Osteoblast (primary cell): ENCODE measurements around the gene LRWD1. TPM values are rescaled to one million over a fixed set of nuclear protein-coding genes. Genes with fewer than 3 reads are reported as not detected.
"Not testable (repeated sequence)": the region's sequence is repeated elsewhere in the genome, so short reads cannot be mapped to it uniquely, and the experiment has no call there.

ENCODE experiments used
- DNase-seq: peaks from one replicate; pipeline ENCODE4 v3.0.0; 2011; ENCODE audit warnings: low spot score, mixed read lengths; ENCODE audit not compliant: insufficient read length; ENCODE audit errors: missing footprints
- H2AFZ ChIP-seq: 2 replicates; pipeline ENCODE4 v1.6.0; 2011; ENCODE audit warnings: mild to moderate bottlenecking, low read length
- H3K27ac ChIP-seq: 2 replicates; pipeline ENCODE4 v1.5.1; 2011; ENCODE audit warnings: mild to moderate bottlenecking, low read depth, low read length, moderate library complexity
- H3K27me3 ChIP-seq: 2 replicates; pipeline ENCODE4 v1.6.0; 2012; ENCODE audit warnings: mild to moderate bottlenecking, control low read depth, inconsistent platforms, low read length, moderate library complexity; ENCODE audit not compliant: insufficient read depth
- H3K36me3 ChIP-seq: 2 replicates; pipeline ENCODE4 v1.5.1; 2011; ENCODE audit warnings: mild to moderate bottlenecking, low read length, control low read depth, moderate library complexity; ENCODE audit not compliant: insufficient read depth
- H3K4me1 ChIP-seq: 2 replicates; pipeline ENCODE4 v1.5.1; 2011; ENCODE audit warnings: mild to moderate bottlenecking, low read length, control low read depth, moderate library complexity; ENCODE audit not compliant: insufficient read depth
- H3K4me2 ChIP-seq: 2 replicates; pipeline ENCODE4 v1.6.0; 2011; ENCODE audit warnings: mild to moderate bottlenecking, low read length; ENCODE audit not compliant: insufficient read depth
- H3K4me3 ChIP-seq: fragments of 200-600 bp; sonication (generic); 3 replicates; pipeline ENCODE4 v1.5.1; 2012; ENCODE audit warnings: mild to moderate bottlenecking, low read length, inconsistent platforms; ENCODE audit not compliant: insufficient read depth
- H3K79me2 ChIP-seq: 2 replicates; pipeline ENCODE4 v1.6.0; 2012; ENCODE audit warnings: mild to moderate bottlenecking, low read length, control low read depth, inconsistent platforms; ENCODE audit not compliant: insufficient read depth
- H3K9me3 ChIP-seq: 2 replicates; pipeline ENCODE4 v1.5.1; 2011; ENCODE audit warnings: low read depth, low read length, control low read depth
- H4K20me1 ChIP-seq: 2 replicates; pipeline ENCODE4 v1.6.0; 2012; ENCODE audit warnings: mild to moderate bottlenecking, low read length, control low read depth; ENCODE audit not compliant: insufficient read depth
- total RNA-seq: library from RNA; depleted of rRNA; stranded (reverse); fragments of >200 nt; gene quantifications from 2 replicates; pipeline ENCODE4 v1.2.3, GENCODE V29; 2012

LRWD1 gene
- total RNA-seq, 1 donor, result 24.2 TPM

DNA sequence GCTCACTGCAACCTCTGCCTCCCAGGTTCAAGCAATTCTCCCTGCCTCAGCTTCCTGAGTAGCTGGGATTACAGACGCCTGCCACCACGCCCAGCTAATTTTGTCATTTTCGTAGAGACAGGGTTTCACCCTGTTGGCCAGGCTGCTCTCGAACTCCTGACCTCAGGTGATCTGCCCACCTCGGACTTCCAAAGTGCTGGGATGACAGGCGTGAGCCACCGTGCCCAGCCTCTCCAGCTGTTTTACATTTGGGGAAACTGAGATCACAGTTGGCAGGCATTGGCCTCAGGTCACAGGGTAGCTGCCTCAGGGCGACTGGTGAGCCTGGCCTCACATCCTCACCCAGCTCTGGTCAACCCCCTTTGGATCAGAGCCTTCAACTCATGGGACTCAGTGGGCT lies 45.8 kb downstream of the LRWD1 start:
- H4K20me1 ChIP-seq, DNase-seq, H3K27me3 ChIP-seq, H3K9me3 ChIP-seq, H3K4me2 ChIP-seq, H3K27ac ChIP-seq, H3K4me1 ChIP-seq, H3K36me3 ChIP-seq, H2AFZ ChIP-seq, H3K4me3 ChIP-seq, H3K79me2 ChIP-seq: not testable (repeated sequence)

DNA sequence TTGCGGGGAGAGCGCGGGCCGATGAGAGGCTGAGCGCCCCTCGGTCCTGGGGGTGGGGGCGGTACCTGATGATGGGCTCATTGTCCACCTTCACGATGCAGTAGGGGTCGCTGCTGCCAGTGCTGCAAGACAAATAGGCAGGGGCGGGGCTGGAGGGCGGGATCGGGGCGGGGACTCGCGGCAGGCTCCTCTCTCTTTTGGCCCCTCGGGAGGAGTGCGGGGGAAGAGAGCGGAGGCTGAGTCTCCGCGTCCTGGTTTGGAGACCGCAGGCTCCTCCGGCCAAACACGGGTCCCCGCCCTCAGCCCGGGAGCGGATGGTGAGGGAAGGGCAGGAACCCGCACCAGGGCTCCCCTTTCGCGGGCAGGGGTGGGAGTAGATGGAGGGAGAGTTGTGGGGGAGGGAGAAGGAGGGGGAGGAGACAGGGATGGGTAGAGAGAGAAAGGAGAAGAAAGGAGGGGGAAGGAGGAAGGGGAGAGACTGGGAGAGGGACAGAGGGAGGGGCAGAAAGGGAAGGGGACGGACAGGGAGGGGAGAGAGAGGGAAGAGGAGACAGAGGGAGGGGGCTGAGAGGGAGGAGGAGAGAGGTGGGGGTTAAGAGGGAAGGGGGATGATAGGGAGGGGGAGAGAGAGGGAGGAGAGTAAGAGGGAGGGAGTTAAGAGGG lies 47.2 kb downstream of the LRWD1 start:
- not testable (repeated sequence) for DNase-seq
- H3K4me2 ChIP-seq, result peak overlapping the region; percentile 46

DNA sequence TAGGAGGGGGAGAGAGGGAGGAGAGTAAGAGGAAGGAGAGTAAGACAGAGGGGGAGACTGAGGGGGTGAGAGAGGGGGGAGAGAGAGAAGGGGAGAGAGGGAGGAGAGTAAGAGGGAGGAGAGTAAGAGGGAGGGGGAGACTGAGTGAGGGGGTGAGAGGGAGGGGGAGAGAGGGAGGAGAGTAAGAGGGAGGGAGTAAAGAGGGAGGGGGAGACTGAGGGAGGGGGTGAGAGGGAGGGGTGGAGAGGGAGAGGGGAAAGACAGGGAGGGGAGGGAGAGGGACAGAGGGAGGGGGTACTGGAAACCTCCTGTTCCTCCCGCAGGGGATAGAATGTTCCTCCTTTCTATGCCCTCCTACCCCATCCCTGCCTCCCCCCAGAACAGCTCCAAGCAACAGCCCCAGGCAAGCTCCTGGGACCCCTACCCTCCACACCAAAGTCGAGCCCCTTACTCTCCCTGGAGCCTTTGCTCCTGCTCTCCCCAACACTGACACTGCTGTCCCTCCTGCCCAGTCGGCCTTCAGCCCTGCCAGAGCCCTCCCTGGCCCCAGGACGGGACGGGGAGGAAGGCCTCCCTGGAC lies 47.9 kb downstream of the LRWD1 start:
- not testable (repeated sequence) for H2AFZ ChIP-seq, H3K4me1 ChIP-seq, H3K79me2 ChIP-seq, H3K27ac ChIP-seq, H3K36me3 ChIP-seq, H4K20me1 ChIP-seq, H3K9me3 ChIP-seq, H3K27me3 ChIP-seq
- Histone ChIP-seq H3K4me3 (peak overlapping the region; percentile 33), H3K4me2 (peak overlapping the region; percentile 46)
- peak; percentile 85 for DNase-seq

More for the DNA sequence above, 47.2 kb downstream of the LRWD1 start:
- peak overlapping the region; percentile 33 for H3K4me3 ChIP-seq
- not testable (repeated sequence) for H3K9me3 ChIP-seq, H3K79me2 ChIP-seq, H3K27me3 ChIP-seq, H3K4me1 ChIP-seq, H2AFZ ChIP-seq, H3K27ac ChIP-seq, H3K36me3 ChIP-seq, H4K20me1 ChIP-seq

DNA sequence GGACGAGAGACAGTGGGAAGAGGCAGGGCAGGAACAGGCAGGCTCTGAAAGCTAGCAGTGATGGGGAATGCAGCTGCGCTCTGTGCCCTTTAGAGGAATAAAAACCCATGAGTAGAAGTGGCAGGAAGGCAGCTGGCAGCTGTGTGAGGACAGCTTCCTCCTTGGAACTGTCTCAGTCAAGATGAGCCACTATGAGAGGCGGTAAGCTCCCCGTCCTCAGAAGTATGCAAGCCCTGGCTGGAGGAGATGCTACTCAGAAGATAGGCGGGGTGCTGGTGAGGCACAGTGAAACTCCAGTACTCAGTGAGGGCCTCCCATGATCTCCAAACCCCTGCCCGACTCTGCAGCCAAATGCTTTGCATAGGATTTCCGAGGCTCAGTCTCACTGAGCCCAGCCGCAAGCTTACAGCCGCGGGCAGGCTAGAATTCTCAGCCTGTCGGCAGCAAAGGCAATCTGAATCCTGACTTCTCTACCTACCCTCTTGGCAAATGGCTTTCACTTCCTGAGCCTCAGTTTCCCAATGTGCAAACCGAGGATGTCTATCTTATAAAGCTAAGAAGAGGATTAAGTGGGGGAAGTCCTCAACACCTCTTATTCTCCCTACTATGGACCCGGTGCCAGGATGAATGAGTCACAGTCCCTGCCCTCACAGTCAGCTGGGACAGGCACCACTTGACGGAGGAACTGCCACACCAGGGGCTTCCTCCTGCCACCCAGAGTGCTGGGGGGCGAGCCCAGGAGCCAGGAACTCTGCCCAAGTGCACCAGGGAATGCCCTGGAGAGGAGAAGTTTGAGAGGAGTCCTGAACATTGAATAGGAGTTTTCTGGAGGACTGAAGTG lies 50.3 kb downstream of the LRWD1 start:
- H3K36me3 ChIP-seq, H2AFZ ChIP-seq, H3K4me1 ChIP-seq, H3K27ac ChIP-seq, H3K9me3 ChIP-seq, H3K4me3 ChIP-seq, H4K20me1 ChIP-seq, H3K27me3 ChIP-seq, DNase-seq, H3K4me2 ChIP-seq, H3K79me2 ChIP-seq: not testable (repeated sequence)

DNA sequence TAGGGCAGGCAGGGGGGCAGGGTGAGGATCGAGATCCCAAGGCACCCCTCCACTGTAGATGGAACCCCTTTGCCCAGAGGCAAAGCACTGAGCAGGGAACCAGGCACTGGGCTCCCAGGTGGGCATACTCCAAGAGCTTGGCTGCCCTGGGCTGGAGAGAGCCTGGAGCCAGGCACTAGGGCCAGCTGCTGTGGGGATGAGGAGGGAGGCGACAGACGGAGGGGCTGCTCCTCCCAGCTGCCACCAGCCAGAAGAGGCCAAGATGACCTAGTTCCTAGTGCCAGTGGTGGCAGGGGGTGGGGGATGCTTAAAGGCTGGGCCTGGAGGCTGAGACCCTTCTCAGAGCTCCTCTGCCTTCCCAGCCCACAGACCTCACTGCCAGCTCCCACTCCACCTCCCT lies 51.1 kb downstream of the LRWD1 start:
- not testable (repeated sequence) for H3K27ac ChIP-seq, H3K27me3 ChIP-seq, DNase-seq, H3K4me3 ChIP-seq, H3K36me3 ChIP-seq, H4K20me1 ChIP-seq, H3K79me2 ChIP-seq, H3K4me2 ChIP-seq, H3K4me1 ChIP-seq, H3K9me3 ChIP-seq, H2AFZ ChIP-seq

DNA sequence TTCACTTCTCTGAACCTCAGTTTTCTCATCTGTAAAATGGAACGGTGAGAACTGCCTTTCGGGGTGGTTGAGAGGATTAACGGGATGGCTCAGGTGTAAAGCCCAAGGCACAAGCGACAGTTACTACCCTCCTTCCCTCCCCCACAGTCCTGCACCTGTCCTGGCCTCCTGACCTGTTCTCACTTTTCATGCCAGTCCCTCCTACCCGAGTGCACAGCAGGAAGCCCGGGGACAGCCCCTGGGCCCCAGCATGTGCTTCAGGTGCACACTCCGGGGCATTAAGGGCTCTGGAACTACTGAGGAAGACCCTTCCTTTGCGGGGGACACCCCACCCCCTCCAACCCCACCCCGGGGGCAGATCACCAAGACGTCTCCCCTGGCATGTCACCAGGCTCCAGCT lies 52.2 kb downstream of the LRWD1 start:
- H3K27me3 ChIP-seq, result not testable (repeated sequence)

DNA sequence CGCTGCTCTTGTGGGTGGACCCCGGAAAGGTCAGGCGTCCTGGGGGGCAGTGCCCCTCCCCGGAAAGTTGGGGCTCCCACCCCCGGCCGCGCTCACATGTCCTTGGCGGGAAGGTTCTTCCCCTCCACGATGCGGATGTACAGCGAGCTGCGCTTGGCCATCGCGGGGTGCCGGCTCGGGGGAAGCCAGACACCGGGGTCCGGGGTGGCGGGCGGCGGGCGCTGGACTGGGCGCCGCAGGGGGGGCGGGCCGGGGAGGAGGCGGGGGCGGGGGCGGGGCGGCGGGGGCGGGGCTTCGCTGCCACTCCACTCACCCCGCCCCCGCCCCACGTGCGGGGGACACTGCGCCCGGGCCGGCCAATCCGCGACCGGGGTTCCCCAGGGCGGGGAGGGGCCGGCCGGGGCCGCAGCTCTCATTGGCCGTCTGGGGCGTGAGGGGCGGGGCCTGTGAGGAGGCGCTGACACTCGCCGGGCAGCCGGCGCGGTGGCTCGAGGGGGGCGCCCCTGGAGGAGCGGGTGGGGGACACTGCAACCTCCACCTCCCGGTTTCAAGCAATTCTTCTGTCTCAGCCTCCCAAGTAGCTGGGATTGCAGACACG lies 52.9 kb downstream of the LRWD1 start, which contains the start of gene RASA4B:
TSS of gene RASA4B (minus strand) at position 228 of the 598 bp plus-strand sequence. CDS start at position 161, 67 bp downstream.
- not testable (repeated sequence) for H3K27ac ChIP-seq, H3K4me3 ChIP-seq, H3K27me3 ChIP-seq, H3K4me1 ChIP-seq, DNase-seq, H3K4me2 ChIP-seq, H3K9me3 ChIP-seq, H3K79me2 ChIP-seq, H4K20me1 ChIP-seq, H2AFZ ChIP-seq, H3K36me3 ChIP-seq

More for the DNA sequence above, 52.2 kb downstream of the LRWD1 start:
- DNase-seq, H3K27ac ChIP-seq, H2AFZ ChIP-seq, H3K4me3 ChIP-seq, H3K4me1 ChIP-seq, H3K9me3 ChIP-seq, H3K79me2 ChIP-seq, H3K36me3 ChIP-seq, H4K20me1 ChIP-seq, H3K4me2 ChIP-seq: not testable (repeated sequence)

DNA sequence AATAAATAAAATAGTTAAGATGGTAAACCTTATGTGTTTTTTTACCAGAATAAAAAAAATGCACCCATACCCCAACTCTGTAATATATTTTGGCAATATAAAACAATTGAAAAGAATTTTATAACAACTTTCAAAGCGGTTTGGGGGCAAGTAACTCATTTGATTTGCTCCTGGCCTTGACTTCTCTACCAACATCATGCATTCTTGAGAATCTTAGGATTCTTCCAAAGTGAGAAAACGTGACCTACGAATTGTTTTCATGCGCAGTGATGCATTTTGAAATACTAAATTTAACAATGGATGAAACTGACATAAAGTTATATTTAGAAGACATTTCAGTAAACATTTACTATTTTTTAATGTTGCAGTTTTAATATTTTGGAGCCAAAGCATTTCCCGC lies 56.0 kb downstream of the LRWD1 start:
- H3K4me2 ChIP-seq, H3K27ac ChIP-seq, H3K4me1 ChIP-seq, H3K4me3 ChIP-seq, DNase-seq, H3K27me3 ChIP-seq, H3K9me3 ChIP-seq, H2AFZ ChIP-seq, H4K20me1 ChIP-seq, H3K36me3 ChIP-seq, H3K79me2 ChIP-seq: not testable (repeated sequence)
